Stomach (tissue), 4 donors: Measurements from ENCODE around the gene SLC13A3.

Experiments used
- CTCF ChIP-seq, 7 experiments: fragments of 450-650 bp in 4 of 7; fragments of 200-600 bp in 3 of 7; sonication (generic) in 3 of 7; IDR thresholded peaks; one replicate each; pipeline ENCODE4 v1.5.1; 2016 to 2019; ENCODE audit warnings: antibody characterized with exemption in 7 of 7, control low read depth in 2 of 7, mild to moderate bottlenecking in 1 of 7
- EP300 ChIP-seq: sonication (generic); formaldehyde crosslinking; IDR thresholded peaks from one replicate; pipeline ENCODE4 v1.6.1; 2017; ENCODE audit warnings: antibody characterized with exemption
- POLR2A ChIP-seq, 4 donors: fragments of 450-650 bp; IDR thresholded peaks; one replicate each; pipeline ENCODE4 v1.6.1; 2016; ENCODE audit warnings: antibody characterized with exemption in 4 of 4, control low read depth in 2 of 4, mild to moderate bottlenecking in 1 of 4, moderate library complexity in 1 of 4
- POLR2AphosphoS5 ChIP-seq, 3 donors: sonication (generic); formaldehyde crosslinking; IDR thresholded peaks; one replicate each; pipeline ENCODE4 v1.6.1; 2016; ENCODE audit warnings: antibody characterized with exemption in 3 of 3

GRCh38 chr20:46666306-46666705, 15.0 kb upstream of the SLC13A3 start:
- TF ChIP-seq POLR2AphosphoS5 (IDR thresholded peaks at IDR 0.05): no peak
- no peak for TF ChIP-seq POLR2A (IDR thresholded peaks at IDR 0.05)
- TF ChIP-seq CTCF (IDR thresholded peaks at IDR 0.05): no peak
- no peak for TF ChIP-seq EP300
